ENCODE data around the gene SIRPB2. TPM values are rescaled to one million over a fixed set of nuclear protein-coding genes. Genes with fewer than 3 reads are reported as not detected.

Gene SIRPB2
- total and polyA plus RNA-seq, 2 of the 4 experiments (the other 2 are of a cell fraction): not detected

DNA sequence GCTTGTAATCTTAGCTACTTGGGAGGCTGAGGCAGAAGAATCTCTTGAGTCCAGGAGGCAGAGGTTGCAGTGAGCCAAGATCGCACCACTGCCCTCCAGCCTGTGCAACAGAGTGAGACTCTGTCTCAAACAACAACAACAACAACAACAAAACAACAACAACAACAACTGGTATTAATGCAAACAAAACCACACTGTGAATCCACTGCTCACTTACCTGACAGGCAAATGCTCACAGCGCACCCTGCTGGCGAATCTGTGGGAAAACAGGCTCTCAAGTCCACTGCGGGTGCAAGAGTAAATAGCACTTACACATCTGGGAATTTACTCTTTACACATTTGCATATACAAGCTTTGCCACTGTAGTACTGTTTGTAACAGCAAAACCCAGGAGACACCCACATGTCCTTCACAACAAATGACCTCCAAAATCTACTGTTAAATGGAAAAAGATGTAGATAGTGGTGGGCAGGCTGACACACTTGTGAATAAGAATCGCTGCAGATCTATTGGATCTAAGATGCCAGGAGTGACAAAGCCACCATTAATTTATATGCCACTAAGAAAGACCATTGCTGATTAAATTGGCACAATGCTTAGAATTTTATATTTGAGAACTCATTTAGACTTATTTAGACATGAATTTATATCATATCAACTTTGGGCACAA, 53.9 kb downstream of the SIRPB2 start:
- H2BK5ac ChIP-seq (ENCODE audit: low read depth, low read length, poor library complexity, severe bottlenecking): no peak overlapping the region
- peak; percentile 82 for DNase-seq

More for the DNA sequence above, 53.9 kb downstream of the SIRPB2 start:
- H3K79me1 ChIP-seq (ENCODE audit: low read depth in 1 of 2, low read length in 2 of 2): no peaks in the 10 kb centered on the region
- H3K4ac ChIP-seq (ENCODE audit: low read depth, low read length): no peak overlapping the region
- in situ Hi-C loops (cut with MboI; ENCODE audit: low sequenced_read_pairs) (no loop called here), dilution Hi-C loops (cut with HindIII; ENCODE audit: low sequenced_read_pairs, unreplicated experiment) (no loop called here), intact Hi-C loops (cut with micrococcal nuclease) (loop anchor here (1.0 to 5.0 kb wide), 3 partner anchors 65 to 230 kb away; no protein-coding TSS in a partner anchor)
- peaks cover 9% of the 10 kb centered on the region for H3K36me3 ChIP-seq (ENCODE audit: control insufficient read depth, insufficient read depth, low read length)
- no peak overlapping the region for H3K4me2 ChIP-seq (ENCODE audit: low read depth, low read length)
- POLR2A ChIA-PET (ENCODE audit: unreplicated experiment): no interaction called here
- H3K18ac ChIP-seq (ENCODE audit: low read depth, low read length): no peak overlapping the region
- no peak overlapping the region for H2BK120ac ChIP-seq (ENCODE audit: low read depth, low read length)
- H2AFZ ChIP-seq (replicated peaks; ENCODE audit: low read length, poor library complexity): no peak overlapping the region
- H2BK15ac ChIP-seq (ENCODE audit: low read depth, low read length): no peak overlapping the region
- H3K23ac ChIP-seq (ENCODE audit: low read depth, low read length): no peak overlapping the region
- no peak overlapping the region for H4K91ac ChIP-seq (ENCODE audit: insufficient read depth, low read depth, low read length)
- BruUV-seq (replicated peaks): no TSS peak
- H4K5ac ChIP-seq (ENCODE audit: low read depth, low read length): no peak overlapping the region
- WGBS, 2 experiments (ENCODE audit: extremely low coverage in 2 of 2, insufficient read length in 1 of 2): no CpG with 5 or more reads among the region's 5 CpGs
- ATAC-seq (ENCODE audit: low read depth): peak; percentile 72
- no peaks in the 10 kb centered on the region for H3K27me3 ChIP-seq (ENCODE audit: control insufficient read depth, insufficient read depth, low read length)
- TF ChIP-seq CTCF (conservative IDR thresholded peaks at IDR 0.05; ENCODE audit: low read depth, low read length) (peak; percentile 89), RFX5 (IDR thresholded peaks at IDR 0.05; ENCODE audit: low read depth, low read length) (no peak), SMC3 (IDR thresholded peaks at IDR 0.05; ENCODE audit: low read depth, low read length) (peak; percentile 88), RAD21 (IDR thresholded peaks at IDR 0.05; ENCODE audit: low read length) (peak; percentile 88)
- no peak overlapping the region for H3K4me3 ChIP-seq (ENCODE audit: insufficient read depth, low read depth, low read length)
- no peak overlapping the region for H4K8ac ChIP-seq (ENCODE audit: low read depth in 2 of 2, low read length in 2 of 2)
- H3K4me1 ChIP-seq (ENCODE audit: control insufficient read depth, insufficient read depth, low read length): no peaks in the 10 kb centered on the region
- H2BK20ac ChIP-seq (ENCODE audit: low read depth, low read length): no peak overlapping the region
- CTCF ChIA-PET: interaction anchor here (0.6 to 1.9 kb wide), 9 partner anchors 10 to 409 kb away, joined by 3 to 10 read pairs (median 4); no protein-coding TSS in a partner anchor
- no peak overlapping the region for H3K56ac ChIP-seq (ENCODE audit: extremely low read depth, insufficient read depth, low read length)
- no peaks in the 10 kb centered on the region for H3K9me3 ChIP-seq (ENCODE audit: control insufficient read depth, insufficient read depth, low read length)
- no peak overlapping the region for H3K14ac ChIP-seq (replicated peaks; ENCODE audit: low read depth, low read length)
- no peak overlapping the region for H3K27ac ChIP-seq (ENCODE audit: insufficient read depth, low read length)
- peaks cover 6% of the 10 kb centered on the region; the same call in 1 of the 2 replicates for H3K9me1 ChIP-seq (ENCODE audit: insufficient read depth, low read length)
- no peak overlapping the region for H2AK5ac ChIP-seq (ENCODE audit: low read depth, low read length)
- H2AK9ac ChIP-seq (replicated peaks; ENCODE audit: low read depth, low read length, poor library complexity): no peak overlapping the region
- H3K9ac ChIP-seq (ENCODE audit: low read depth, low read length): no peak overlapping the region
- H4K20me1 ChIP-seq (ENCODE audit: insufficient read depth, low read length): no peaks in the 10 kb centered on the region
